Measurements from ENCODE around the gene NACC1.

The NACC1 gene

DNA sequence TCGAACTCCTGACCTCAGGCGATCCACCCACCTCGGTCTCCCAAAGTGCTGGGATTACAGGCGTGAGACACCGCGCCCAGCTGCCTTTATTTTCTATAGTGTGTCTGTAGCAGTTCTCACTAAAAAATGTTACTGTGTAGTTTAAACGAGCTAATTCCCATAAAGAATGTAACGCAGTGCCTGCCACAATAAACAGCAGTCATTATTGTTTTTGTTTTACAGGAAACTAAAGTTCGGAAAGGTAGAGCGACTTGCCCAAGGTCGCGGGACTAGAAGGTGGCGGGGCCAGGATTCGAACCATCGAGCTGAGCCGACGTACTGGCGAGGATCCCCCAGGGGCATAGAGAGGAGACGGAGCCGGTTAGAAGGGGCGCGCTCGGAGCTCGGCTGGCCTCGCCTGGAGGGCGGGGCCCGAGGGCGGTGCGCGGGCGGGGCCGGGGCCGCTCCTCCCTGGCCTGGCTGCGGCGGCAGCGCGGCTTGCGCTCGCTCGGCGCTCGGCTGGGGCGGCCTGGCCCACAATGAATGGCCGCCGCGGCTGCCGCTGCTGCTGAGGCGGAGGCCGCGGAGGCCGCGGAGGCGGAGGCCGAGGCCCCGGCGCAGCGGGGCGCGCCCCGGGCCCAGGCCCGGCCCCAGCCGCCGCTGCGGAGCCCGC lies at the start of gene NACC1:
NACC1 (plus strand) TSS at position 493 of the 652 bp plus-strand sequence. CDS start 16,944 bp downstream, outside the sequence.
- DNase-seq: peak; percentile 74 to 87 (median 80)

DNA sequence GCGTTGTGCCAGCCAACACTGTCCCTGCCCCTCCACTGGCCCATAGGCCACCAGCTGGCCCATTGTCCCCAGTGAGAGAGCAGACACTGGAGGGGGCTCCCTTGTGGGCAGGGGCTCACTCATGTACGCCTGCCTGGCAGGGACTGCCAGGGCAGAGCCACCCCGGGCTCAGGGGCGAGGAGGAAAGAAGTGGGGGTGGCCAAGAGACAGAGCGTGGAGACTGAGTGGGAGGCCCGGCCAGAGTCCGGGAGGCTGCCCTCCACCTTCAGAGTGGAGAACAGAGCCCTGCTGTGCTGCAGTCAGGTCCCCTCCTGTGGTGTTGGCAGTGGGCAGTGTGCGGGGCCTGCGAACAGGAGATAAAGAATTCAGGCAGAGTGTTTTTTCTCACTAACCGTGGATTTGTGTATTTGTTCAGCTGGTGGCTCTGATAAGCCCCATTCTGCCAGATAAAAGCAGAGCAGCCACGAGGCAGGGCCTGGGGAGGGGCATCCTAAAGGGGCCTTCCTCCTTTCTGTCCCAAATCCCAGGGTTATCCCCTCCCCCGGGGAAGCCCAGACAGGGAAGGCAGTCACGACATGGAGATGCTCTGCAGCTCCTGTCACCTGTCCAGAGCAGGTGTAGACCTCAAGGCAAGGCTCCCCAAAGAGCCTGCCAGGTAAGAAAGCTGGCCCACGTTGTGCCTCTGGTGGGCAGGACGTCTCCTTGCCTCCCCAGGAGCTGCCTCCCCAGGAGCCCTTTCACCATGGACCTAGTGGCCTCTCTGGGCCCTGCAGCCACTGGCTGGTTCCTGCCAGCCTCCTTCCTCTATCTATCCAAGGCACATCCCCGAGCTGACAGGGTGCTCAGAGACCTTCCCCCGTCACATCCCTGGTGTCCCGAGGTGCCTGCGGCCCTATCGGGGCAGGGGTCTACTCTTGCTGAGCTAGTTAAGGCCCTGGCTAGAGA lies 48.4 kb upstream of the NACC1 start:
- no peak for DNase-seq

DNA sequence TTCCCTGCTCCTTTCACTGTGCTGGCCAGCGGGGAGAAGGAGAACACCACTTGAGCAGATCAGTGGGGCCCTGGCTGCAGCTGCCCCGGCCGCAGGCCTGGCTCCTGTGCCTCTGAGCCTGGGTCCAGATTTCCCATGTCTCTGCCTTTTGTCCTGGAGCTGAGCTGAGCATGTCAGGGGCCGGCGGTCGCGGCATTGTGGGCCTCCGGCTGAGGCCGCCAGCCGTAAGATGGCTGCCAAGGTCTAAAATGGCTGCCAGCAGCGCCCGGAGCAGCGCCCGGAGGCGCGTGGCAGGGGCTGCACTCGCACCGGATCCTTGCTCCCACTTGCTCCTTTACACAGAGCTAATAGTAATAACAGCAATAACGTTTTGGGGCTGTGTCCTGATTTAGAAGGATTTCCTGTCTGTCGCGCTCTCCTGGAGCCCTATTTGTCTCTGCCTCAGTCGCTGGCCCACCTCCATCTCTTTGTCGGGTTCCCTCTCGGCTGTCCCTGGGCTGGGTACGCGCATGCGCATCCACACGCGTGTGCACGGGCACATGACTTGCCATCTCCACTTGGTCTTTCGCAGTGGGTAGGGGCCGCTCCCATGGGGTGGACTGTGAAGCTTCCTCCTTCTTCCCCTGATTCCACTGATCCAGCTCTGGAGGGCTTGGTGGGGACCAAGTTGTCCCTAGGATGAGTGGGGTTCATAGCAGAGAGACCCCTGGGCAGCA lies 47.5 kb upstream of the NACC1 start:
- no peak for DNase-seq

DNA sequence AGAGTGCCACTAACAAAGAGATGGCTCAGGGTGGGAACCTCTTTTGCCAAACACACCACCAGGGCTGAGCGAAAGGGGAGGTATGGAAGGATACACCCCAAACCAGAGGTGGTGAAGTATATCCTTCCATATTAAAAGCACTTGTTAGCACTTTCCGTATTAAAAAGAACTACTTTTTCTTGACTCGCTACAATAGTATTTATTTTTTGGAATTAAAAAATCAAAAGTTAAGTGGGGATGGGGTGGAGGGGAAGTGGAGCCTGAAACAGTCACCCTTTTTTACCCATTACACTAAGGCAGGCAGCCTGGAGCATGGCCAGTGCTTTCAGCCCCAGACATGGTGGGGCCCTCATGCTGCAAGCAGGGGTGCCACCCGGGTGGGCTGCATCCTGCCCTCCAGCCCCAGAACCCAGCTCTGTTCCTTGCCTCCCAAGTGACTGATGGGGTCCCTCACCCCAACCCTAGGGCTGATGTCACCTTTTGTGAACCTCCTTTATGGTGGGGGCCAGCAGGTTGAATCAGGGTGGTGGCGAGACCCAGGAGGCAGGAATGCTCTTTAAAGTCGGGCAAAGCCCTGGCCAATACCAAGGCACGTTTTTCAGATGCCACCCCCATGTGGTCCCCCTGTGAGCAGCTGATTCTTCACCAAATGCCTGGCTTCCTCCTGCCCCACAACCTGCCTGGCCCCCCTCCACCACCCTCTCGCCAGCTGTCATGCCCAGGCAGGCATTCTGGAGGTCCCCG lies 46.4 kb upstream of the NACC1 start:
- DNase-seq: no peak

DNA sequence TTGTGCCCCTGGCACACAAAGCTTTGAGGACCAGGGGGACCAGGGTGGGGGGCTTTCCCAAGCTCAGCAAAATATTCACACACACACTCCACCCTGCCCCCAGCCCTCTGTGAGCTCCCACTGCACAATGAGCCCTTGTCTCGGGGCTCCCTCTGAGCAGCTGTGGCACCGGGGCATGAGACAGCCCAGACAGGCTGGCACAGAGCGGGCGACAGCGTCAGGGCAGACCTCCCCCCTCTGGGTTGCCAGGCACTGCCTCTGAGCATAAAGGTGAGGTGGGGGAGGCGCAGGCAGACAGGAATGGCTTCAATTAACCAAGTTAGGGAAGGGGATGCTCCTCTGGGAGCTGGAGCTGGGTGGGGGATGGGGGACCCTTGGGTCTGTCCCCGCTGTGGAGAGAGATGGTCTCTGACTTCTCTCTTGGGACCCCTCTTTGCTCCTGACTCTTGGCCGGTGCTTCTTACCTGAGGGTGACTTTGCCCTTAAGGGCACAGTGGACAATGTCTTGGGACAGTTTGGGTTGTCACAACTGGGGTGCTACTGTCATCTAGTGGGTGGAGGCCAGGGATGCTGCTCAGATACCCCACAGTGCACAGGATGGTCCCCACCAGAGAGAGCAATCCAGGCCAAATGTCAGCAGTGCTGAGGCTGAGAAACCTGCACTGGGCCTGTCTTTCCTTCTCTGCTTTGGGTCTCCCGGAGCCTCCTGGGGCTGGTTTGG lies 45.7 kb upstream of the NACC1 start:
- no peak for DNase-seq

DNA sequence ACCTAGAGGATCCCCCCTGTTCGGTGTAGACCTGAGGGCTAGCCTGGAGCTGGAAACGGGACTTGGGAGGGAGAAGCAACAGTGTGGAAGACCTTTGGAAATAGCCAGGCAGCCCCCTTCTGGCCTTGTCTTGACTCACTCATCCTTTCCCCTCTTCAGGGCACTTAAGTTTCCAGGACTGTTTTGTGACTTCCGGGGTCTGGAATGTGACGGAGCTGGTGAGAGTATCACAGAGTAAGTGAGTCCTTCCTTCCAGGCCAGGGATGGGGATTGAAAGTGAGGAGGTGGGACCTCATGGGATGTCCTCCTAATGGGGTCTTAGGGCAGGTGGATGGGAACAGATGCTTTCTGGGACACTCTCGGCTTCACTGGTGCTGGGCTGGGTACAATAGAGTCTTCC lies 44.8 kb upstream of the NACC1 start:
- no peak for DNase-seq

DNA sequence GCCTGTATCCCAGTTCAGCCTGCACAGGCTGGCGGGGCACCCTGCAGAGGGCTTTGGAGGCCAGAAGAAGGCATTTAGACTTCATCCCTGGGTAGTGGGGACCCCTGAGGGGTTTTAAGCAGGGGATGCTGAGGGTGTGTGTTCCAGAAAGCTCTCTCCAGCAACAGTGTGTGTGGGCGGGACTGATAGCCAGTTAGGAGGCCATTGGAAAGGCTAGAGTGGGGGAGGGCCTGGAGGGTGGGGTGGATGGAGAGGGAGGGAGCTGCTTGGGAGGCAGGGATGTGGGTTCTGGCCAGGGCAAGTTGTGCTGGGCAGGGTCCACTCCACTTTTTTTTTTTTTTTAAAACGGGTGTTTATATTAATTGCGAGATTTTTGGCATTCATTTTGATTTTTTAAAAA lies 43.7 kb upstream of the NACC1 start:
- no peak for DNase-seq

DNA sequence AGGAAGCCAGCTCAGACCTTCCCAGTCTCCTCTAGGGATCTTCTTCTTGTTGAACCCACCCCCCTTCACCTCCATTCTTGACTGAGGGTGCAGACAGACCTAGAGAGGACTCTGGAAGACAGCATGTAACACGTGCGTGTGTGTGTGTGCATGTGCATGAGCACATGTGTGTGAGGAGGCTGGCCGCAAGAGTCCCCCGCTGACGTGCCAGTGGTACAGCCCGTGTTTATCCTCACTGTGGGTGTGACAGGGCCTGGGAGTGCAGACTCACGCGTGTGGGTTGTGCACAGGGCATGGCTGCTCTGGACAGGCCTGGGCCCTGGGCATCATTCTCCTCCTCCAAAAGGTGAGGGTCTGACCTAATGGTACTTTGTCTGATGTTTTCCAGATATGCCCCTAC lies 41.7 kb upstream of the NACC1 start:
- no peak for DNase-seq

DNA sequence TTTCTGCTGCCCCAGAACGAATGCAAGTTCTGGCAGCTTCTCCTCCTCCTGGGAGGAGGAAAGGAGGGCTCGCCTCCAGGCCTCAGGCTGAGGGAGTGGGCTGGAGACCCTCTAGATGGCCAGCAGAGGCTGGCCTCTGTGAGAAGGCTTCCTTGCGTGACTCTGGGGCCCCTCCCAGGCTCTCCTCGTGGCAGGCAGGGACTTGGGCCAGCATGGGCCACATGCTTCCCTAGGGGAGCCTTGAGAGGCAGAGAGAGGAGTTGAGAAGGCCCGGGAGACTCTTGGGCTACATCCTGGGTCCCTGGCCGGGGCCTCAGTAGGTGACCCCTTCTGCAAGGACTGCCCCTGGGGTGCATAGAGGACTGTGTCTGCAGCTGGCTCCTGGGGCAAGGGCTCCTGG lies 41.3 kb upstream of the NACC1 start:
- DNase-seq: no peak

DNA sequence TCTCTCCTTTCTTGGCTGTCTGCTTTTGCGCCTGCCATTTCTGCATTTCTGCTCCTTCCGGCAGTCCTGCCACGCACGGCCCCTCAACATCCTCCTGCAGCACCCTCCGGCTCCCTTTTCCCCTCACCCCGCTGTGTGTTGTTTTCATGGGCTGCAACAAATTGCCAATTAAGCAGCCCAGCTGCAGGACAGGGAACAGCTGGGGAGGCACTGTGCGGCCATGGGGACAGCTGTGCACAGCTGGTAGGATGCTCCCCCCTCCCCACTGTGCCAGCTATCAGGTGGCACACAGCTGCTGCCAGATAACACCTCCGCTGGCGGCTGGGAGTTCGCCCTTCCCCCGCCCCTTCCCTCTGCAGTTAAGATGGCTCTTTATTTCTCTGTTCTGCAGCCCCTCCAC lies 40.8 kb upstream of the NACC1 start:
- DNase-seq: no peak

DNA sequence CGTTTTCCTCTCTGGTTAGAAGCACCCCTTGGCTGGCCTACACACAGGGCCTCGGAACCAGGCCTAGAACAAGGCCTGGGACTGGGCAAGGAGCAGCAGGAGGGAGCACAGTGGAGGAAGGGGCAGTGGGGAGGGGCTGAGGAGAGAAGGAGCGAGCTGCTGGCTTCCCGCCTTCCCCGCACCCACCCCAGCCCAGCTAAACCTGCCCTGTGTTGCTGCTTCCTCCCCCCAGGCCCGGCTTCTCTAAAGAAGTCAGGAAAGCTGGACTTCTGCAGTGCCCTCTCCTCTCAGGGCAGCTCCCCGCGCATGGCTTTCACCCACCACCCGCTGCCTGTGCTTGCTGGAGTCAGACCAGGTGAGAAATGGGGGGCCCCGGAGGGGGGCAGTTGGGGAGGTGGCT lies 39.7 kb upstream of the NACC1 start:
- DNase-seq: no peak

DNA sequence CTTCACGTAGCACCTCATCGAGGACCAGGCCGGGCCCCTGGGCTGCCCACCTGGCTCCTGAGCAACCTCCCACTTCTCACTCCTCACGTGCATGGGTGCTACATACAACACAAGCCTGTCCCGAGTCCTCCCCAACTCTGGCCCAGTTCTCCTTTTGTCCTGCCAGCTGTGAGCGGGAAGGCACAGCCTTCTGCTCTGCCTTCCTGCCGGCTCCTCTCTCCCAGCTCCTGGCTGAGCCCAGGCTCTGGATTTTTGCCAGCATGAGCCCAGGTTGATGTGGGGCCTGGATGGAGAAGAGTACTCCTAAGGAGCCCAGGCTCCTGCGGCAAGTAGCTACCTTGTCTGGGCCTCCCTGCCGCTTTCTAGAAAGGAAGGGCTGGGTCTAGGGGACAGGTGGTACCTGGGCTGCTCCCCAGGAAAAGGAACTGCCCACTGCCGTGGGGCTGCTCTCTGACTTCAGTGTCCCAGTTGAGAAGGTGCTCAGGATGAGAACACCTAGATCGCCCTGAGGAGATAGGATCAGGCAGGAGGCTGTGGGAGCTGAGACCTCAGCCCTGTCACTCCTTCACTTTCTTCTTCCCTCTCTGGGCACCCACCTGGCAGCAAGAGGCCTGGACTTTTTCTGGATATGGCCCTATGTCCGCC lies 39.0 kb upstream of the NACC1 start:
- no peak for DNase-seq

DNA sequence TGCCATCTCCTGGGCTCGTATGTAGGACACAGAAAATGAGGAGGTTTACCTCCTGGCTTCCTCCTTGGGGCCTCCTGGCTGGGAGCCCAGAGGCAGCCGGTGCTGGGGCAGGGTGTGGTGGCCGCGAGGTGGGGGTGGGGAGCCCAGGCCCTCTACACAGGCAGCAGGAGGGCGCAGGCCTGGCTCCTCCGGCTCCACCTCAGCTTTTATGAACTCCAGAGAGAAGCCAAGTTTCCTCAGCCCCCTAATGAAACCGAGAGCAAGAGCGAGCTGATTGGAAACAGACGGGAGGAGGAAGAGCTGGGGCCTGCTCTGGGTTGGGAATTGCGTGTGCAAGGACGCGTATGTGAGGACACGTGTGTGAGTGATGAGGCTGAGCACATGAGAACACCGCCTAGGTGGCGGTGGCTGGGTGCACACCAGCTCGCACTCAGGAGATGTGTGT lies 38.5 kb upstream of the NACC1 start:
- DNase-seq: no peak

DNA sequence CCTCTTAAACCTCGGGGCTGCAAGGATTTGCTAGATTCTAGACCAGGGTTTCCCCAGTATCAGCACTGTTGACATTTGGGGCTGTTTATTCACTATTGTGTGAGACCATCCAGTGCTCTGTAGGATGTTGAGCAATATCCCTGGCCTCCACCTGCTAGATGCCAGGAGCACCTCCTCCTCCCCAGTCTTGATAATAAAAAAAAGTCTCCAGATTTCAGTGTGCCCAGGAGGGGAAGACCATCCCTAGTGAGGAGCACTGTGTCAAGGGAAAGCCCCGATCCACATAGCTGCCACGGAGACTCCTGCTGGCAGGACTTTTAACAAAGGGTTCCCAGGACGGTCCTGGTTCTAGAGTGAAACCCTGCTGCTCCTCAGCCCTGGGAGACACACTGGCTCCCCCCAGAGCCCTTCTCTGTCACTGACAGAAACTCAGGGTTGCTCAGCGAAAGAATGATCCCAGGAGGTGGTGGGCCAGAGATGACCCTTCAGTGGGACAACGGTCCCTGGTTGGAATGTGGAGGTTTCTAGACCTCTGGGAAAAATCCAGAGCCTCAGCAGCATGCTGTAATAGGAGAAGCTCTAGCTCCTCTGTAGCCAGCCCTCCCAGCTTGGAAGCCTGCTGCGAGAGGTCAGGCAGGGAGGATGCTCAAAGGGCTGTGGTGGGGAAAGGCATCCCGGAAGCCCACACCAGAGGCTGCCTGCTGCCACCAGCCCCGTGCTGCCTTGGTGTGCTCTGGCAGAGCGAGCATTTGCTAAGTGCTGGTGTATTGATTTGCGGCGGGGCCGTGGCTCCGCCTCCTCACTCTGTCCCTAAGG lies 35.7 kb upstream of the NACC1 start:
- DNase-seq: no peak

DNA sequence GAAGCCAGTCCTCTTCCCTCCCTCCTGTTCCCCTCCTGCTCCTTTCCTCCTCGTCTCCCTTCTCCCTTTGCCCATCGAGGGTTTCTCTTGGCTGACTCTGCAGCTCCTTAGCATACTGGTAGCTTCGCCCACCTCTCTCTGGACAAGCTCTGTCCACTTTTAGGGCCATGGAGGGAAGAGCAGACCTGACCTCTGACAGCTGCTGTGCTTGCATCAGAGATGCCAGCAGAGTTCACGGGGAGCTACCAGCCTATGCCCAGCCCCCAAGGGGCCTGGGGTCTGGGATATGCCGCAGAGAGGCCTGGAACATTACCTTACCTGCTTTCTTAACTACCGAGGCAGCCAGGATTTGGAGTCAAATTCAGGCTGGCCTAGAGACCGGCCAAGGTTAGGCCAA lies 35.1 kb upstream of the NACC1 start:
- no peak for DNase-seq

DNA sequence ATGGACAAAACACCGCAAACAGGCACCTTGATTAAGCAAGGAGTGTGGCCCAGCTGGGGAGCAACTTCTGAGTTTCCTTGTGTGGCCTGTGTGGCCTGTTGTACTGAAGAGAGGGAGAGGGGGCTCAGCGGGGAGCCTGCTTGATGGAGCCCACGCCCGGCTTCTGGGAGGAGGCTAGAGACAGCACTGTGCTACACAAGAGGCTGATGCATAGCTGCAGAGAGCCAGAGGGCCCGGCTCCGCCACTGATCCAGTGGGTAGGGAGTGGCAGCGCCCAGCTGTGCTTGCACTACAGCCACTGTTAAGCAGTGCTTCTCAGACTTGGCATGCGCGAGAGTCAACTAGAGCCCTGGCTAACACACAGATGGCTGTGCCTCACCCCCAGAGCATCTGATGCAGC lies 34.4 kb upstream of the NACC1 start:
- DNase-seq: no peak

DNA sequence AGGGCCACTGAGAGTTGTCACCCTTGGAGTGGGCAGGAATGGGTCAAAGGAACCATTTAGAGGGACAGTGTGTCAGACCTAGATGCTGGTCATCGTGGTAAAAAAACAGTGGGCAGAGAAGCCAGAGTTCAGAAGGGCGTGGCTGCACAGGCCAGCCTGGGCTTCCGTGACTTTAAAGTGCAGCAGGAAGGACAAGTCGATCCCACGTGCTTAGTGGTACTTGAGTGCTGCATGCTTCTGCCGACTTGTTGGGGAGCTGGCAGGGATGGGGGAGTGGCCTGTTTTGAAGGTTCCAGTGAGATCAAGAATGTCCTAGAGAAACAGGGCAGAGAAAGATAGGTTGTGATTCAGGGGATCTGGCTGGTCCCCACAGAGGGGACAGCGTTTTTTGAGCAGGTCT lies 32.4 kb upstream of the NACC1 start:
- no peak for DNase-seq

DNA sequence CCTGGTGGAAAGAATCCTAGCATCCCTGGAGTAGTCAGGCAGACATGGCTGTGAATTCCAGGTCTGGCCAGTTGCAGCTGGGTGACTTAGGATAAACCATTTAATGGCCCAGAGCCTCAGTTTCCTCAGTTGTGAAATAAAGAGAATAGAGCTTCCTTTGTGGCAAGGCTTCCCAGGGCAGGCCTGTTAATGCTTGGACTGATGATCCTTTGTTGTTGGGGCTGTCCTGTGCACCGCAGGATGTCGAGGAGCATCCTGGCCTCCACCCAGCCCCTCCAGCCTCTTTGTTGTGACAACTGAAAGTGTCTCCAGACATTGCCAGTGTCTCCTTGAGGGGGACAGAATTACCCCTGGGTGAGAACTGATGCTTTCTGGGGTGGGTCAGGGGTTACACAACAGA lies 31.7 kb upstream of the NACC1 start:
- no peak for DNase-seq

DNA sequence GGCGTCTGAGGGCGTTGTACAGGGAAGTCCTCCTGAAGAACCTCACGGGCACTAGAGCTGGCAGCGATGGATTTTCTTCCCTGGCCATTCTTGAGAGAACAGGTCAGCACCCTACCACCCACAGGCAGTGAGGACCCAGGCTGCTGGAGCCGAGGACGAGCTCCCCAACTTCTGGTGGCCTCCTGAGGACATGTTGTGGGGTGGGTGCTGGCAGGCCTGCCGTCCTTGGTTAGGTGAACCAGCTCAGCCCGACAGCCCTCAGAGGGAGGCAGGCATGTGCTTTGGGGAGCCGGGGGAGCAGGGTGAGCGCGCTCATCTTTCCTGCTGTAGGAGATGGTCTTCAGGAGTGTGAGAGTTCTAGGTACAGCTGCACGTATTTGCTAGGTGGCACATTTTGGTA lies 30.8 kb upstream of the NACC1 start:
- no peak for DNase-seq

DNA sequence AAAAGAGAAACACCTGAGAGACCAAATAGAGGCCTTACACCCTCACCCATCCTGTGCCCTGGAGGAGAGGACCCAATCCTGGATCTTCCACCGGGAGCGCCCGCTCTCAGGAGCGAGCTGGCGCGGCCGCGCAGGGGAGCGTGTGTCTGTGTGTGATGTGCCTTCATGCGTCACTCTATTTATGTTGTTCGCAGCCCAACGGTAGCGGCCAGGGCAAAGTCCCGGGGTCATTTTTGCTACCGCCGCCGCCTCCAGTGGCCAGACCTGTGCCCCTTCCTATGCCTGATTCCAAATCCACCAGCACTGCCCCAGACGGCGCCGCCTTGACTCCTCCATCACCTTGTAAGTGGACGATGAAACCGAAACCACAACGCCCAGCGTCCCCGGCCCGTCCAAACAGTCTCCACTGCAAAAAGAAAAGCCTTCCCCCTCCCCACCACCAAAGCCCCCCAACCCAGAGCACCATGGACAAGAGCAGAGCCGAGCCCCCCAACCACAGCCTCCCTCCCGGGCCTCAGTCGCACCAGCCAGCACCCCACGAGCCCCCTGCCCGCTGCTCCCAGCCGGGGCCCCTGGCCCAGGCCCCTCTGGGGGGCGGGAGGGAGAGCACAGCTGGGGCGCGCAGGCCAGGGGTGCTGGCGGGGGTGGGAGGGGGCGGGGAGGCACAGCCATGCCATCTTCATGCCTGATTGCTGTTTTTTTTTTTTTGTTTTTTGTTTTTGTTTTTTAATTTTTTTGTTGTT lies 30.1 kb upstream of the NACC1 start:
- no peak for DNase-seq
